ENCODE data around the gene RAB1A.
"Not testable (repeated sequence)": the region's sequence is repeated elsewhere in the genome, so short reads cannot be mapped to it uniquely, and the experiment has no call there.

The RAB1A gene

GRCh38 chr2:65129826-65130663 lies at the start of gene RAB1A:
TSS of gene RAB1A (minus strand) at chr2:65130106. CDS start at chr2:65129915, 191 bp downstream.
- Mint-ChIP-seq H3K4me3 (peak within 1 kb of the TSS; percentile 98), H3K4me1 (ENCODE audit: low read depth) (peaks cover 42% of the 10 kb centered on the region), H3K9me3 (no peaks in the 10 kb centered on the region), H3K27me3 (no peaks in the 10 kb centered on the region), H3K36me3 (ENCODE audit: low read depth) (peaks cover 25% of the 10 kb centered on the region), H3K27ac (peak within 1 kb of the TSS; percentile 99)
- DNase-seq, result peak; percentile 97

- H3K4me1 Mint-ChIP-seq (ENCODE audit: low read depth), result no peaks in the 10 kb centered on the region
- H3K27me3 Mint-ChIP-seq, result no peaks in the 10 kb centered on the region
- no peaks in the 10 kb centered on the region for H3K36me3 Mint-ChIP-seq (ENCODE audit: low read depth)
- no peaks in the 10 kb centered on the region for H3K9me3 Mint-ChIP-seq
- H3K27ac Mint-ChIP-seq, result no peak overlapping the region
- DNase-seq, result no peak
- H3K4me3 Mint-ChIP-seq, result no peak overlapping the region
These were observed 48.0 kb upstream of the RAB1A start for GRCh38 chr2:65177751-65178442.

- Mint-ChIP-seq H3K9me3 (no peaks in the 10 kb centered on the region), H3K4me1 (ENCODE audit: low read depth) (no peaks in the 10 kb centered on the region), H3K27ac (no peak overlapping the region), H3K27me3 (no peaks in the 10 kb centered on the region), H3K4me3 (no peak overlapping the region), H3K36me3 (ENCODE audit: low read depth) (no peaks in the 10 kb centered on the region)
- DNase-seq, result no peak
These were observed 46.1 kb upstream of the RAB1A start for GRCh38 chr2:65175894-65176530.

GRCh38 chr2:65174031-65174430 lies 44.1 kb upstream of the RAB1A start:
- not testable (repeated sequence) for H3K4me1 Mint-ChIP-seq (ENCODE audit: low read depth); H3K36me3 Mint-ChIP-seq (ENCODE audit: low read depth); H3K9me3 Mint-ChIP-seq; H3K4me3 Mint-ChIP-seq; H3K27me3 Mint-ChIP-seq; H3K27ac Mint-ChIP-seq; DNase-seq

GRCh38 chr2:65172994-65173790 lies 43.3 kb upstream of the RAB1A start:
- no peak overlapping the region for H3K4me3 Mint-ChIP-seq
- DNase-seq, result no peak
- no peak overlapping the region for H3K27ac Mint-ChIP-seq
- no peaks in the 10 kb centered on the region for H3K9me3 Mint-ChIP-seq
- H3K4me1 Mint-ChIP-seq (ENCODE audit: low read depth), result no peaks in the 10 kb centered on the region
- no peaks in the 10 kb centered on the region for H3K36me3 Mint-ChIP-seq (ENCODE audit: low read depth)
- H3K27me3 Mint-ChIP-seq, result no peaks in the 10 kb centered on the region

- DNase-seq; H3K4me3 Mint-ChIP-seq; H3K27me3 Mint-ChIP-seq; H3K4me1 Mint-ChIP-seq (ENCODE audit: low read depth); H3K9me3 Mint-ChIP-seq; H3K27ac Mint-ChIP-seq; H3K36me3 Mint-ChIP-seq (ENCODE audit: low read depth): not testable (repeated sequence)
These were observed 40.9 kb upstream of the RAB1A start for GRCh38 chr2:65170611-65171477.

- no peak overlapping the region for H3K4me3 Mint-ChIP-seq
- no peaks in the 10 kb centered on the region for H3K27me3 Mint-ChIP-seq
- H3K4me1 Mint-ChIP-seq (ENCODE audit: low read depth), result no peaks in the 10 kb centered on the region
- no peaks in the 10 kb centered on the region for H3K9me3 Mint-ChIP-seq
- DNase-seq, result no peak
- no peaks in the 10 kb centered on the region for H3K36me3 Mint-ChIP-seq (ENCODE audit: low read depth)
- no peak overlapping the region for H3K27ac Mint-ChIP-seq
These were observed 39.8 kb upstream of the RAB1A start for GRCh38 chr2:65169760-65170136.

- H3K4me3 Mint-ChIP-seq, result no peak overlapping the region
- H3K27ac Mint-ChIP-seq, result no peak overlapping the region
- H3K27me3 Mint-ChIP-seq, result no peaks in the 10 kb centered on the region
- H3K4me1 Mint-ChIP-seq (ENCODE audit: low read depth), result peaks cover 8% of the 10 kb centered on the region
- H3K9me3 Mint-ChIP-seq, result no peaks in the 10 kb centered on the region
- no peak for DNase-seq
- no peaks in the 10 kb centered on the region for H3K36me3 Mint-ChIP-seq (ENCODE audit: low read depth)
These were observed 35.7 kb upstream of the RAB1A start for GRCh38 chr2:65165558-65165957.

GRCh38 chr2:65164426-65164891 lies 34.6 kb upstream of the RAB1A start:
- no peak overlapping the region for H3K4me3 Mint-ChIP-seq
- DNase-seq, result no peak
- H3K36me3 Mint-ChIP-seq (ENCODE audit: low read depth), result no peaks in the 10 kb centered on the region
- no peak overlapping the region for H3K27ac Mint-ChIP-seq
- peaks cover 14% of the 10 kb centered on the region for H3K4me1 Mint-ChIP-seq (ENCODE audit: low read depth)
- no peaks in the 10 kb centered on the region for H3K9me3 Mint-ChIP-seq
- H3K27me3 Mint-ChIP-seq, result no peaks in the 10 kb centered on the region

- Mint-ChIP-seq H3K9me3 (no peaks in the 10 kb centered on the region), H3K4me3 (no peak overlapping the region), H3K4me1 (ENCODE audit: low read depth) (peaks cover 14% of the 10 kb centered on the region), H3K36me3 (ENCODE audit: low read depth) (no peaks in the 10 kb centered on the region), H3K27me3 (no peaks in the 10 kb centered on the region), H3K27ac (no peak overlapping the region)
- DNase-seq, result no peak
These were observed 31.7 kb upstream of the RAB1A start for GRCh38 chr2:65161551-65162100.

GRCh38 chr2:65159906-65160305 lies 30.0 kb upstream of the RAB1A start:
- no peaks in the 10 kb centered on the region for H3K36me3 Mint-ChIP-seq (ENCODE audit: low read depth)
- H3K27ac Mint-ChIP-seq, result no peak overlapping the region
- H3K4me3 Mint-ChIP-seq, result no peak overlapping the region
- DNase-seq, result no peak
- no peaks in the 10 kb centered on the region for H3K27me3 Mint-ChIP-seq
- no peaks in the 10 kb centered on the region for H3K9me3 Mint-ChIP-seq
- peaks cover 14% of the 10 kb centered on the region for H3K4me1 Mint-ChIP-seq (ENCODE audit: low read depth)

- no peak overlapping the region for H3K27ac Mint-ChIP-seq
- no peak overlapping the region for H3K4me3 Mint-ChIP-seq
- no peaks in the 10 kb centered on the region for H3K27me3 Mint-ChIP-seq
- H3K9me3 Mint-ChIP-seq, result no peaks in the 10 kb centered on the region
- DNase-seq, result no peak
- H3K4me1 Mint-ChIP-seq (ENCODE audit: low read depth), result peaks cover 14% of the 10 kb centered on the region
- no peaks in the 10 kb centered on the region for H3K36me3 Mint-ChIP-seq (ENCODE audit: low read depth)
These were observed 29.4 kb upstream of the RAB1A start for GRCh38 chr2:65159261-65159660.

- no peak overlapping the region for H3K27ac Mint-ChIP-seq
- H3K4me1 Mint-ChIP-seq (ENCODE audit: low read depth), result peaks cover 11% of the 10 kb centered on the region
These were observed 28.7 kb upstream of the RAB1A start for GRCh38 chr2:65158557-65158956.

More at GRCh38 chr2:65158557-65158956, 28.7 kb upstream of the RAB1A start:
- no peak for DNase-seq
- H3K36me3 Mint-ChIP-seq (ENCODE audit: low read depth), result no peaks in the 10 kb centered on the region
- no peaks in the 10 kb centered on the region for H3K9me3 Mint-ChIP-seq
- H3K4me3 Mint-ChIP-seq, result no peak overlapping the region
- H3K27me3 Mint-ChIP-seq, result no peaks in the 10 kb centered on the region

All from activated T-cell treated with anti-CD3 and anti-CD28 coated beads, Interleukin-2, amount 50 U/mL, for 24 hours (primary cell).